DMS153 treated with DMSO at 0.1 percent for 48 hours (cell line): ENCODE data around the gene ITPRIP.

ENCODE experiments used
- DNase-seq: peaks from one replicate; lab custom pipeline; 2025; ENCODE audit not compliant: unreplicated experiment; lab: John Stamatoyannopoulos, UW

The ITPRIP gene

DNA sequence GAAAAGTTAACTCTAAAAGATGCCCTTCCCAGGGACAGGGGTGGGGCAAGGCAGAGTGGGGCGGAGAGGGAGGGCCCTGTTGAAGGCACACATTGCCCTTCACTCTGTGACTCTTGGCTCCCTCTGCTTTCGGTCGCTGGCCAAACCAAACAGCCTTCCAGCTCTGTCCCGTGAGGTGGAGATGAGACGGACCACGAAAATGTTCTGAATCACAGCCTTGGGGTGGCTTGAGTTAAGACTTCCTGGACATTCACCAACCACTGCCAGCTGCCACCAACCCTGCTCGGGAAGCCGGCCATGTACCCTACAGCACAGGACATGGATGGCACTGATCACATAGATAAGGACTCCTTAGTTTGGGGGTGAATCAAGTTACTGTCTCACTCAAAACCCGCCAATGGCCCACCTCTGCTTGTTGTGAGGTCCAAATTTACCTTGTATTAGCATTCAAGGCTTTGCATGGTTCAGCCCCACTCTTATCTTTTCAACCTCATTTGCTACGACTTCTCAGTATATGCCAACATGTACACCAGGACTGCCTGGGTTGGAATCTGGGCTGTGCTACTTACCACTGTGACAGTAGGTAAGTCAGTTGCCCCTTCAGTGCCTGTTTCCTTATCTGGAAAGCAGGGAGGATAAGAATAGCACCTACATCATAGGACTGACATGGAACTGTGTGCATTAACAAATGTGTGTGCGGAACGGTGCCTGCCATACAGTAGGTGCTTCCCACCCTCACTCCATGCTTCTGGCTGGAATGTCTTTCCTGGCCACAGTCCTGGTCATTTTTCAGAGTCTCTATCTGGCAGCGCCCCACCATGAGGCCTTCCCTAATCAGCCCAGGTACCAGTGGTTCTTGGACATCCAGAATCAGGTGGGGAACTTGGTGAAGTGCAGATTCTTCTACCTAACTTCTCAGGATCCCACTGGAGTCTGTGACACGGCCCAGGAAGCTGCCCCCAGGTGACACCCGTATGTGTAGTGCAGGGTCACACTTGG lies 28.0 kb downstream of the ITPRIP start:
- DNase-seq: no peak

DNA sequence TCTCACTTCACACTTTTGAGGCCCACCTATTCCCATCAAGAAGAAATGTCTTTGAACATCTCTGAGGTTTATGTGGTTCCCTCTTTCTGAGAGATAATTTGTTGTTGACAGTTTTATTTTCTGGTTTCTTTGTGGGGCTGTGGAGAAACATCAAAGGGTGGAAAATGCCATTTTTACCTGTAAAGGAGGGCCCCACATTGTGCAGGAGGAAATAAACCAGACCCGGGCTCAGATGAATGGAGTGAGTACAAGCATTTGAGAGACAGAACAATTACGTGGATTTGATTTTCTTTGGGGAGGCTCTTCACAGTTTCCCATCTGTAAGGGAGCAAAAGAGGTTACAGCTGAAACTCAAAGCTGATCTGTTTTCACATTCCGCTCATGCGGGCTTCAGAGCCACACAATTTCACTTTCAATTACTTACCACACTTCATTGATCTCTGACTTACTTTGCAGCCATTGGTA lies 29.8 kb downstream of the ITPRIP start:
- DNase-seq: no peak

DNA sequence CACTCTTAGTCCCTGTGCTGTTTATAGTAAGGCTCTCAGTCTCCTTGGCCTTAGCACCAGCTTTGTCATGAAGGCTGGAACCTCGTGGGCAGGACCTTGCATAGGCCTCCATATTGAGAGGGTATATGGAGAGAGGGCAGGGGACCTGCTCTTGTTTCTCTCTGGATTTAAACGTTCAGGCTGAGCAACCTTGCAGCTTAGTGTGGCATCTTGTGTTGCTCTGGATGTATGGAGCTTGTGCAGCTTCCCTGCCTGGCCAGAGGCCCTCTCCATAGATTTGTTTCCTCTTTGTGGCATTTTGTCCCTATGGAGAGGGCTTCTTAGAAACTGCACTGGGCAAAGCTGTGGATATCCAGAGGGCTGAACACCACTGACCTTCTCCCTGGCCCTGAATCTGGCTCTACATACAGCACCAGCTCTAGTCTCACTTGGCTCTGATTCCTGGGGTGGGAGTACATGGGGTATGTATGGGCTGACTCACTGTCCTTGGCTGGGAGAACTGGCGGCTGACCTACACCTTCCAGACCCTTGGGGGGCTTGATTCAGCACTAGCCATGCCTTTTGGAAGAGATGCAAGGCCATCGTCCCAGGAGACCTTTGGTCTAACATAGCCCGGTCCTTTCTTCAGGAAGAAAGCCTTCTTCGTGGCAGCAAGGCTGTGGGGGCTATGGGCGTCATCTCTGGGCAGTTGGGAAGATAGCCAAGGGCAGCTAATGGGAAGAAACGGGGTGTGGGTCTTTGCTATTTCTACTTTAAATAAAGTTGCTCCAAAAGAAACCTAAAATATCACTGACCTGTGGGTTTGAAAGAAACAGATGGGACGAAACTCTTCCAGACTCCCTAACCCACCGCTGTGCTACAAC lies 30.5 kb downstream of the ITPRIP start:
- no peak for DNase-seq

DNA sequence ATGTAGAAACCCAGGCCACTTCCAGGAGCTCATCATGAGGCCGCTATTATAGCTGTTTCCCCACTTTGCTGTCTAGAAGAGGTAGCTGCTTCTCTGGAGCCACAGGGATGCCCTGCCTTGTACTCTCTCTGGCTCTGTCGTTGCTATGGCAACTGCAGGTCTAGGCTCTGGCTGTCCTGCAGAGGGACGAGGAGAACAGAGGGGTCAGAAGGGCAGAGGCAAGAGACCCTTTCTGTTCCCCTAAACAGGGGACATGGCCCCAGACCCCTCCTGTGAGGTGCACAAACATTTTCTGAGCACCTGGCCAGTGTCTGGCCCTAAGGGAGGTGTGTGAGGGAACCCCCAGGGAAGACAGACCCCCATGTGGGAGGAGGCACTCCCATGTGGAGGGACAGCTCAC lies 31.4 kb downstream of the ITPRIP start:
- no peak for DNase-seq

DNA sequence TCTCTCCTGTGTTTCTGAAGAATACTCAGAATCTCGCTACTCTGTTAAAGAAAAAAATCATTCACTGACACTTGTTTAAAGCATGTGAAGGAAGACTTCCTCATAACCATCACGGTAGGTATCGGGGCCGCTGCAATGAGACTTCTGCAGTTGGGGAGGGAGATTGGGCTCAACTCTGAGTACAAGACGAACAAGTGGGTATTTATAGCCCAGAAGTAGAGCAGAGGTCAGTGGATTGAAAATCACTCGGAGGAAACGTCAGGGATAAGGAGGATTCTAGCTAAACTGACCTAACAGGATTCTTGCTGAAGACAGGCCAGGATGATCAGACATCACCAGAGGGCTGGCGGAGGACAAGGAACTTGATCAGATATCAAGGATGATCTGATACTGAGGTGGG lies 33.3 kb downstream of the ITPRIP start:
- no peak for DNase-seq

DNA sequence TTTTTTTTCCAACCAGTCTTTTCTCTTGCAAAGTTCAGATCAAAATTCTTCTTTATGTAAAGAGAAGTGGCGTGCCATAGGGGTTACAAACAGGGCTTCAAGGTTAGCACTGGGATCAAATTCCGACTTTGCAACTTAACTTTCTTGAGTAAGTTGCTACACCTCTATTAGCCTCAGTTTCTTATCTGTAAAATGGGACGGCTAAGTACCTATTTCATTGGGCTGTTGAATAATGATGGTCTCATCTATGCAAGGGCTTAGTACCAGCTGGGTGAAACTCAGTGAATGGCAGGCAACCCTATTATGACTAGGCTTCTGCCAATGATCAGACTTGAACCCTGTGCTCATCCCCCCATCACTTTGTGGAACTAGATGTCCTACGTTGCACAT lies 33.9 kb downstream of the ITPRIP start:
- DNase-seq: no peak

DNA sequence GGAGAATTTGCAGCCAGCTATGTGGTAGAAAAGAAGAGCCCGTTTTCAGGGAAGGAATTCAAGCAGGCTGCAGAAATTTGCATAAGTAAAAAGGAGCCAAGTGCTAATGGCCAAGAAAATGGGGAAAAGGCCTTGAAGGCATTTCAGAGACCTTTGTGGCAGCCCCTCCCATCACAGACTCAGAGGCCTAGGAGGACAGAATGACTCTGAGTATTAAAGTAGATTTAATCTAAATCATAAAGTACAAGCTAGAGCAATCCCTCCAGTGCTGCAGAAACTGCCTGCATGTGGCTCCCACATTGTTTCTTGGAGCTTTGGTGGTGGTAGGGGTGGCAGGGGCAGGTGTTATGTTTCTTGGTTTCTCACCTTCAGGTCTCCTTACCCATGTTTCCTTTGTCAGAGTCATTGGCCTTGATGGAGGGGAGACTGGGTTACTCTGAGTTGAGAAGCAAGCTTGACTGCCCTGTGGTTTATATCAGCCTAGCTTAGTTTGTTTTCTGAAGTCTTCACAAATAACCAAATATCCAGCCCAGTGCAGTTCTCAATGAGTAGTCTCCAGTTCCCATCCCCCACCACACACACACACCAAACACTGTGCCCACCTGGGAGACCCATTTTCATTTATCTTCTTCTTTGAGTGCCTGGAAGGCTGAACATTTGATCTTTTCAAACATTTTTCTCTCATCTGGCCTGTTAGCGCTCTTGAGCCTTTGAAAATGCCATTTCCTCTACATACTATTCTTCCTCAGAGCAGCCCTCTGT lies 34.5 kb downstream of the ITPRIP start:
- no peak for DNase-seq

DNA sequence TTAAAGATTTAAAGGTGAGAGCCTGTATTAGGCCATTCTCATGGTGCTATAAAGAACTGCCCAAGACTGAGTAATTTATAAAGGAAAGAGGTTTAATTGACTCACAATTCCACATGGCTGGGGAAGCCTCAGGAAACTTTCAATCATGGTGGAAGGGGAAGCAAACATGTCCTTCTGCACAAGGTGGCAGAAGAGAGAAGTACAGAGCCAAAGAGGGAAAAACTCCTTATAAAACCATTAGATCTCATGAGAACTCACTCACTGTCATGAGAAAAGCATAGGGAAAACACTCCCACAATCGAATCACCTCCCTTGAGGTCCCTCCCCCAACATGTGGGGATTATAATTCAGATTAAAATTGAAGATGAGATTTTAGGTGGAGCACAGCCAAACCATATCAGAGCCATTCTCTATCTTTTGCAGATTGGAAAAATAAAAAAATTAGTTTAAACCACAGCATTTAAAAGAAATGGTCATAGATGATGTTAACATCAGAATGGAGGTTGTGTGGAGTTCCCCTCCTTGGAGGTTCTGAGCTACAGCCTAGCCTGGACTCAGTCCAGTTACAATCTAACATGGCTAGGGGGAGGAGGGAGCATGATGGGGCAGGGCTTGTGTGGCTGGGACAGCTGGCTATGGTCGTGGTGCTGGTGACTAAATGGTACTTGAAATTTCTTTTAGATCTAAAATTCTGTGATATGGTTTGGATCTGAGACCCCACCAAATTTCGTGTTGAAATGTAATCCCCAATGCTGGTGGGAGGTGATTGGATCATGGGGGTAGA lies 36.2 kb downstream of the ITPRIP start:
- no peak for DNase-seq

DNA sequence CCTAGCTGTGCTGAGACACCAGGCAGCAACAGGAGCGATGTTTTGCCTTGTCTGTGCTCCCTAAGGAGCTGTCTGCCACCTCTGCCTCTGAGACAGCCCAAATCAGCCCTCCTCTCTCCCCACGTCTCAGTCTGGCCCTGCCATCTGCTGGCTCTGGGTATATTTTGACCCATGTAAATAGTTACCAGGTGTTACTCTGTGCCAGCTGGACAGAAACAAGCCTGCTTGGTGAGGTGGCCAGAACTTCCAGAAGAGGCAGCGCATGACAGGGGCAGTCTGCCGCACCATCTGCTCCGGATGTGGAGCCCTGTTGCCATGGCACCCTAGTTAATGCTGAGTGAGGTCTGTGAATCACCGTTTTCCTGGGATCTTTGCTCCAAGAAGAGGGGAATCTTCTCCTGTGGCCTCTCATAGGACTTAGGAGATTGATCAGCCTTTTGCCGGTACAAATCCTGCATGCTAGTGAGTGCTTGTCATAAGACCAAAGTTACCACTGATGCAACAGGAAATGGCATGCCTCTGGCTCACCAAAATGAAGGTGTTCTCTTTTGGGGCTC lies 37.5 kb downstream of the ITPRIP start:
- peak; percentile 82 for DNase-seq

DNA sequence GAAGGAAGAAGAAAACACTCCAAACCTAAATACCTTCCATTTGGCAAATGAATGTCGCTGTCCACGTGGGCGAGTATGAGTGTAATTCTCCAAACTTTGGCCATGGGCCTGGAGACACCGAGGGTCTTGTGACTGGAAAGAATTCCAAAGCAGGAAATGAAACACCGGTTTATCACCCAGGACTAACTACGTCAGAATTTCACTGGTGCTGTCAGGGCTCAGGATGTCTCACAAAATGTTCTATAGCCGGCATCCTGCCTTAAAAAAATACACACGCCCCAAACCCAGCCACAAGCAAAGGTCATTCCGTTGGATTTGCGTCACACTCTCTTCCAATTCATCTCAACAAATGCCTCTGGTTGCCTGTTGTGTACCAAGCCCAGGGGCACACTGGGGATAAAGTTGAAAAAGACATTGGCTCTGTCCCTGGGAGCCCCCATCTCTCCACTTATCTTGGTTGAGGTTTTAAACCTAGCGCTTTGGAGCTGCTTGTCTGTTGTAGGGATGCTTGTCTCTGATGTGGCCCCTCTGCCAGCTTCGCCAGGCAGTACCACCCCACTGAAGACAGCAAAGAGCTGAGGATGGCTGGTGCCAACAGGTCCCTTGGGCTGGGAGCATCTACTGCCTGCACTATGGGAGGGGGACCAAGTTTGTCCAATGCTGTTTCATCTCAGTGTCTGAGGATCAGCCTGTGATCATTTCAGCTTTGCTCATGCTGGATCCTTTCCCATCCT lies 38.1 kb downstream of the ITPRIP start:
- DNase-seq: no peak

DNA sequence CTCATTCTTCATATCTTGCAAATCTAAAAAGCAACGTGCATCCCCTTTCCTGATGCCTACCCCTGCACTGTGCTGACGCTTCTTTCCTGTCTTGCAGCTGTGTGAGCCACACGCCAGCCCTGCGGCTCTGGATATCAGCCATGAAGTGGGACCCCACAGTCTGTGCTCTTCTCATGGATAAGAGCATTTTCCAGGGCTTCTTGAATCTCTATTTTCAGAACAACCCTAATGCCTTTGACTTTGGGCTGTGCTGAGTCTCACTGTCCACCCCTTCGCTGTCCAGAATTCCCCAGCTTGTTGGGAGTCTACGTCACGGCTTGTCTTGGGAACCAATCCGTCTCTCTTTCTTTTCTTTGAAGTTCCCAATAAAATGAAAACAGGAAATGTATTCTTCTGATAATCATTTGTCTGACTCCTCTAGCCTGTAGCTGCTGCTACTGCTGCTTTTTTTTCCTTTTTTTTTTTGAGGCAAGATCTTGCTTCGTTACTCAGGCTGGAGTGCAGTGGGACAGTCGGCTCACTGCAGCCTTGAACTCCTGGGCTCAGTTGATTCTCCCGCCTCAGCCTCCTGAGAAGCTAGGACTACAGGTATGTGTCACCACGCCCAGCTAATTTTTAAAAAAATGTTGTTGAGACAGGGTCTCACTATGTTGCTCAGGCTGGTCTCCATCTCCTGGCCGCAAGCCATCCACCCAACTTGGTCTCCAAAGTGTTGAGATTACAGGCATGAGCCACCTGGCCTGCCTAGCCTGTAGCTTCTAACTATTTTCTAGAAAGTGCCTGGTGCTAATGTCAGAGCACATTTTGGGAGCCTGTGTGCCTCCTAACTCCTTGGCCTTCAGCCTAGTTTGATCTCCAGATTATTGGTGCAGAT lies 39.0 kb downstream of the ITPRIP start:
- no peak for DNase-seq

DNA sequence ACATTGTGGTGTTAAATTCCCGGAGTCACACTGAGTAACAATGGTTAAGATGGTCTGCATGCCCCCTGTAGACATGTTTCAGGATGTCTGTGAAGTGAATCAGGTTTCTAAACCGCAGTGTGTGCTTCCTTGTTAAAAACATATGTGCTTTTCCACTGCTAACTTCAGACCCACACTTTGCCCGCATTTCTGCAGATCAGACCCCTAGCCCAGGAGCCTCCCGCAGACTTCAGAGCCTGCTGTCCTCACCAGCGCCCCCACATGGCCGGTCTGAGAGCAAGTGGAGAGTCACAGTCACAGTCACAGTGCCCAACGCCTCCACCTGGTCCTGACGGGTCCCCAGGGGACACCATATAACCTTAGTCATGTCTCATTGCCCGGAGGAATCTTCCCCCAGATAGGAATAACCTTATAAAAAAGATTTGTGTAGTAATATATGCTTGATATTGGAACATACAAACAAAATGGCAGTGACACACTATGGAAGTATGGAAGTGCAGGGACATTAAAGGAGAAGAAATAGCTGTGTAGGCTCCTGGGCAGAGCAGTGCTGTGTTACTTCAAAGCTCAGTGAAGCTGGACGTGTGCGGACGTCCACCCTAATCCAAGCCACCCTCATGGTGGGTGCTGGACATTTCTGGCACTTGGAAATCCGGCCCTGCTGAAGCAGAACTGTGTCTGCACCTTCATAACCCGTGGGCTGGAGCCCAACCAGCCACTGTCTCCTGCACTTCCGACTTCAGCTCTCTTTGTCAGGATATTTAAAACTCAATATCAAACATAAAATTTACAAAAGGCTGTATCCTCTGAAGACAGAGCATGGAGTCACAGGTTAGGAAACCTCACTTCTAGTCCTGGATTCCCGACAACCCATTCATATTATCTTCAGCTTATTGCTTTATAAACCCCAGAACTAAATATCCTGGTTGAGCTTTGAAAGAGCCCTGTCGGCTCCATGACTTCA lies 40.3 kb downstream of the ITPRIP start:
- DNase-seq: no peak

DNA sequence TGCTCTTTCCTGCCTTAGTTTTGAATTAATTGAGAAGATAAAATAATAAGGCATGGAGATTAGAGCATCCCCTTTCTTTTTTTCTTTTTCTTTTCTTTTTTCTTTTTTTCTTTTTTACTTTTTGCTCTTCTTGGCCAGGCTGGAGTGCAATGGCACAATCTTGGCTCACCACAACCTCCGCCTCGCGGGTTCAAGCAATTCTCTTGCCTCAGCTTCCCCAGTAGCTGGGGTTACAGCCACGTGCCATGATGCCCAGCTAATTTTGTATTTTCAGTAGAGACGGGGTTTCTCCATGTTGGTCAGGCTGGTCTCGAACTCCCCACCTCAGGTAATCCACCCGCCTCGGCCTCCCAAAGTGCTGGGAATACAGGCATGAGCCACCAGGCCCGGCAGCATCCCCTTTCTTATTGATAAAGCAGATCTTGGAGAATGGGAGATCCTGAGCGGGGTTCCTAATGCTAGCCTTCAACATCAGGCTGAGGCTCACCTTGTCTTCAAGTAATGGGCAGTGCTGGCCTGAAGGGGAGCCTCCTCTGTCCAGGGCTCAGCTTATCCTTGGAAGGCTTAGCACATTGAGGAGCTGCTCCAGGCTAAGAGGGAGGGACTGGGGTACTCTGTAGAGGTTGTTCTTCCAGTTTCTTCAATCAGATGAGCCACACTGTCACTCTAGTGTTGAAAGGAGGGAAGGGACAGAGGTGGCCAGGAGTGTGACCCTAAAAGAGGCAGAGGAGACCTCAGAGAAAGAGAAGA lies 41.4 kb downstream of the ITPRIP start:
- no peak for DNase-seq

DNA sequence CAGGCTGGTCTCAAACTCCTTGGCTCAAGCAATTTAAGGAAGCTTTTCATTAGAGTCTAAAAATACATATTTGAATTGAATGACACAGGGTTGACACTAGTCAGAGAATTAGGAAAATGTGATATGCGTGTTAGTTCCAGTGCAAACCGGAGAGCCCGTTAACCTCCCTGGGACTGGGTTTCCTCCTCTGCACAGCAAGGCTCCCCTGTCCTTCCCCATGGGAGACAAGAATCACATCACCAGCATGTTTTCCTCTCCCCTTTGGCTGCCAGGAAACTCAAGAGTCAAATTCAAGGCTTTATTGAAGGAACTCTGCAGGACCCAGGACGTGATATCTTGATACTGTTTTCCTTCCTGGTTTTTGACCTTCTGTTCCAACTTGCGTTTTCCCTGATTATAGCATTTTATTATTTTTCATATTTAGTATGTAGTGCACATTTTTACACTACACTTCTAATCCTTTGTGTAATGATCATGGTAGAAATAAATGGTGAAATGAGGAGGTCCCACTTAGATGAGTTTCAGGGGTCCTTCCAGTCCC lies 44.4 kb downstream of the ITPRIP start:
- no peak for DNase-seq

DNA sequence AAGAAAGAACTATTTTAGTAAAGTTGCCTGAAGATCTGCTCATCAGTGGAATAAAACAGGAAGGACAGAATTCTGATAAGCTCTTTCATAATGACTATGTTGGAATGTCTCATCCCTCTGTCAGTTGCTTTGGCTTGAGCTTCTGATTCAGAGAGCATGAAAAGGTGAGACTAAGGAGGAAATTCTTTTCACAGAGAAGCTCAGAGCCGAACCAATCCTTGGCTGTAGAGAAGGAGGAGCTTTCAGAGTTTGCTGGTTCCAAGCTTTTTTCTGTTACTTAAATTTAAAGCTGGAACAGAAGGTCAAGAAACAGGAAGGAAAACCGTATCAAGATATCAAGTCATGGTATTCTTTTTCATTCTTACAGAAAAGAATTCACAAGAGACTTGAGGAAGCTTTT lies 45.3 kb downstream of the ITPRIP start:
- no peak for DNase-seq

DNA sequence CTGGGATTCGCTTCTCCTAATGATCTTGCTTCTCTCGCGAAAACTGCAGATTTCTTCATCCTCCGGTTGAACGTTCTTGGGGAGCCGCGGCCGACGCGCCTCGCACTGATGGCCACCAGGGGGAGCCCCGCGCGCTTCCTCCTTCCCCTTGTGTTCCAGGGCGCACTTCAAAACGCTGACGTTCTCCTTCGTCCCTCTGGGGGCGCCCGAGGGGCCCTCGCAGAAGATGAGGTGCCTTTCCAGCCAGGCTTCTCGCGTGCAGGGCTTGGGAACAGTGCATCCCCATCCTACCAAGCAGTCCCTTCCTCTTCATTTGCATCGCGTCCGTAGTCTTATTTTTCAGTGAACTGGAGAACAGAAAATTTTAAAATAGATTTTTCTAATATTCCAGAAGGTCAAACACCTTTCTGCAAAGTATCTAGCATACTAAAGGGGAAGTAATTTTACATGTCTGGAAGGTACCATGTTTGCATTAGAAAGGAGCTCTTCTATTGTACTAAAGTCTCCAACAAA lies 46.8 kb downstream of the ITPRIP start:
- peak; percentile 84 for DNase-seq
